ENCODE data around the gene GOLGB1. TPM values are rescaled to one million over a fixed set of nuclear protein-coding genes. Genes with fewer than 3 reads are reported as not detected.

GOLGB1 gene
- total and polyA plus RNA-seq, 2 of the 4 experiments (the other 2 are of a cell fraction): 13.3 to 30.3 TPM

- no peak overlapping the region for H2BK20ac ChIP-seq (ENCODE audit: low read depth, low read length)
- H3K4me2 ChIP-seq (ENCODE audit: low read depth, low read length): no peak overlapping the region
- H3K4ac ChIP-seq (ENCODE audit: low read depth, low read length): no peak overlapping the region
- H3K9ac ChIP-seq (ENCODE audit: low read depth, low read length): no peak overlapping the region
- H3K36me3 ChIP-seq (ENCODE audit: control insufficient read depth, insufficient read depth, low read length): peaks cover 14% of the 10 kb centered on the region
- H4K91ac ChIP-seq (ENCODE audit: insufficient read depth, low read depth, low read length): no peak overlapping the region
- H3K4me1 ChIP-seq (ENCODE audit: control insufficient read depth, insufficient read depth, low read length): no peaks in the 10 kb centered on the region
- no peak overlapping the region for H3K14ac ChIP-seq (replicated peaks; ENCODE audit: low read depth, low read length)
- peaks cover 0 to 4% of the 10 kb centered on the region in 2 experiments; a peak in 2 of 4 replicates for H3K79me1 ChIP-seq (ENCODE audit: low read depth in 1 of 2, low read length in 2 of 2)
- H2AFZ ChIP-seq (replicated peaks; ENCODE audit: low read length, poor library complexity): no peak overlapping the region
- TF ChIP-seq SMC3 (IDR thresholded peaks at IDR 0.05; ENCODE audit: low read depth, low read length) (no peak), NFE2L2 (IDR thresholded peaks at IDR 0.05; ENCODE audit: low read depth, low read length) (no peak), MAFK (IDR thresholded peaks at IDR 0.05; ENCODE audit: low read depth, low read length) (no peak), MXI1 (IDR thresholded peaks at IDR 0.05; ENCODE audit: borderline replicate concordance, low read depth, low read length) (no peak), POLR2A (IDR thresholded peaks at IDR 0.05; ENCODE audit: low read depth, low read length) (no peak), CHD1 (IDR thresholded peaks at IDR 0.05; ENCODE audit: low read depth, low read length) (no peak), FOS (IDR thresholded peaks at IDR 0.05; ENCODE audit: low read depth, low read length) (no peak), USF2 (IDR thresholded peaks at IDR 0.05; ENCODE audit: low read depth, low read length) (no peak), RAD21 (IDR thresholded peaks at IDR 0.05; ENCODE audit: low read length) (no peak)
- TF ChIP-seq, protein P1, sequence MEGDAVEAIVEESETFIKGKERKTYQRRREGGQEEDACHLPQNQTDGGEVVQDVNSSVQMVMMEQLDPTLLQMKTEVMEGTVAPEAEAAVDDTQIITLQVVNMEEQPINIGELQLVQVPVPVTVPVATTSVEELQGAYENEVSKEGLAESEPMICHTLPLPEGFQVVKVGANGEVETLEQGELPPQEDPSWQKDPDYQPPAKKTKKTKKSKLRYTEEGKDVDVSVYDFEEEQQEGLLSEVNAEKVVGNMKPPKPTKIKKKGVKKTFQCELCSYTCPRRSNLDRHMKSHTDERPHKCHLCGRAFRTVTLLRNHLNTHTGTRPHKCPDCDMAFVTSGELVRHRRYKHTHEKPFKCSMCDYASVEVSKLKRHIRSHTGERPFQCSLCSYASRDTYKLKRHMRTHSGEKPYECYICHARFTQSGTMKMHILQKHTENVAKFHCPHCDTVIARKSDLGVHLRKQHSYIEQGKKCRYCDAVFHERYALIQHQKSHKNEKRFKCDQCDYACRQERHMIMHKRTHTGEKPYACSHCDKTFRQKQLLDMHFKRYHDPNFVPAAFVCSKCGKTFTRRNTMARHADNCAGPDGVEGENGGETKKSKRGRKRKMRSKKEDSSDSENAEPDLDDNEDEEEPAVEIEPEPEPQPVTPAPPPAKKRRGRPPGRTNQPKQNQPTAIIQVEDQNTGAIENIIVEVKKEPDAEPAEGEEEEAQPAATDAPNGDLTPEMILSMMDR (conservative IDR thresholded peaks at IDR 0.05; ENCODE audit: low read depth, low read length): no peak
- H2BK120ac ChIP-seq (ENCODE audit: low read depth, low read length): no peak overlapping the region
- H3K9me1 ChIP-seq (ENCODE audit: insufficient read depth, low read length): no peaks in the 10 kb centered on the region
- H4K5ac ChIP-seq (ENCODE audit: low read depth, low read length): no peak overlapping the region
- POLR2A ChIA-PET (ENCODE audit: unreplicated experiment): no interaction called here
- H4K20me1 ChIP-seq (ENCODE audit: insufficient read depth, low read length): no peaks in the 10 kb centered on the region
- CTCF ChIA-PET: no interaction called here
- no peak for ATAC-seq (ENCODE audit: low read depth)
- no peaks in the 10 kb centered on the region for H3K9me3 ChIP-seq (ENCODE audit: control insufficient read depth, insufficient read depth, low read length)
- no peak overlapping the region for H2BK15ac ChIP-seq (ENCODE audit: low read depth, low read length)
- H2BK5ac ChIP-seq (ENCODE audit: low read depth, low read length, poor library complexity, severe bottlenecking): no peak overlapping the region
- no peak overlapping the region for H3K27ac ChIP-seq (ENCODE audit: insufficient read depth, low read length)
- no peak overlapping the region for H3K18ac ChIP-seq (ENCODE audit: low read depth, low read length)
- dilution Hi-C loops (cut with HindIII; ENCODE audit: low sequenced_read_pairs, unreplicated experiment) (no loop called here), in situ Hi-C loops (cut with MboI; ENCODE audit: low sequenced_read_pairs) (no loop called here), intact Hi-C loops (cut with micrococcal nuclease) (no loop called here)
- H3K56ac ChIP-seq (ENCODE audit: extremely low read depth, insufficient read depth, low read length): no peak overlapping the region
- no peak overlapping the region for H2AK9ac ChIP-seq (replicated peaks; ENCODE audit: low read depth, low read length, poor library complexity)
- H3K4me3 ChIP-seq (ENCODE audit: insufficient read depth, low read depth, low read length): no peak overlapping the region
- no peak overlapping the region for H3K23ac ChIP-seq (ENCODE audit: low read depth, low read length)
- no peaks in the 10 kb centered on the region for H3K27me3 ChIP-seq (ENCODE audit: control insufficient read depth, insufficient read depth, low read length)
- no peak overlapping the region for H4K8ac ChIP-seq (ENCODE audit: low read depth in 2 of 2, low read length in 2 of 2)
- no TSS peak for BruUV-seq (replicated peaks)
- no peak for DNase-seq
- H2AK5ac ChIP-seq (ENCODE audit: low read depth, low read length): no peak overlapping the region
Measured at GRCh38 chr3:121698901-121699300, 50.6 kb downstream of the GOLGB1 start.
